Activated CD4-positive, alpha-beta memory T cell treated with anti-CD3 and anti-CD28 coated beads for 36 hours (primary cell): ENCODE data around the gene HNRNPCL1. TPM values are rescaled to one million over a fixed set of nuclear protein-coding genes. Genes with fewer than 3 reads are reported as not detected.

Source experiments
- CTCF ChIA-PET: fragments of 350-600 bp; sonication (Branson Sonifier 250); formaldehyde crosslinking; loops from one replicate; lab custom pipeline; 2021; ENCODE audit warnings: antibody characterized with exemption, inconsistent platforms; lab: Charles Lee
- POLR2A ChIA-PET: fragments of 350-600 bp; sonication (Branson Sonifier 250); formaldehyde crosslinking; loops from one replicate; lab custom pipeline; 2021; ENCODE audit warnings: antibody characterized with exemption; lab: Charles Lee
- DNase-seq: peaks from one replicate; pipeline ENCODE4 v3.0.0-alpha.2; 2020
- H3K27ac Mint-ChIP-seq: one replicate; pipeline ENCODE4 v1.8.0; 2021; ENCODE audit warnings: mixed read lengths
- H3K27me3 Mint-ChIP-seq: one replicate; pipeline ENCODE4 v1.8.0; 2021; ENCODE audit warnings: mixed read lengths
- H3K36me3 Mint-ChIP-seq: one replicate; pipeline ENCODE4 v1.8.0; 2021; ENCODE audit warnings: mixed read lengths
- H3K4me1 Mint-ChIP-seq: one replicate; pipeline ENCODE4 v1.8.0; 2021; ENCODE audit warnings: low read depth, mixed read lengths
- H3K4me3 Mint-ChIP-seq: one replicate; pipeline ENCODE4 v1.8.0; 2021; ENCODE audit warnings: mild to moderate bottlenecking, mixed read lengths
- H3K9me3 Mint-ChIP-seq: one replicate; pipeline ENCODE4 v1.8.0; 2021; ENCODE audit warnings: mixed read lengths
- intact Hi-C: fragments of 100-400 bp; cut with micrococcal nuclease; formaldehyde crosslinking; loops from one replicate; pipeline ENCODE4 v1.15.1; 2023
- total RNA-seq, 2 experiments: library from RNA; stranded (reverse); gene quantifications; one replicate each; pipeline ENCODE4 v1.2.3, GENCODE V29; 2021

HNRNPCL1 gene
- total RNA-seq, 2 experiments from 2014 or later = not detected

DNA sequence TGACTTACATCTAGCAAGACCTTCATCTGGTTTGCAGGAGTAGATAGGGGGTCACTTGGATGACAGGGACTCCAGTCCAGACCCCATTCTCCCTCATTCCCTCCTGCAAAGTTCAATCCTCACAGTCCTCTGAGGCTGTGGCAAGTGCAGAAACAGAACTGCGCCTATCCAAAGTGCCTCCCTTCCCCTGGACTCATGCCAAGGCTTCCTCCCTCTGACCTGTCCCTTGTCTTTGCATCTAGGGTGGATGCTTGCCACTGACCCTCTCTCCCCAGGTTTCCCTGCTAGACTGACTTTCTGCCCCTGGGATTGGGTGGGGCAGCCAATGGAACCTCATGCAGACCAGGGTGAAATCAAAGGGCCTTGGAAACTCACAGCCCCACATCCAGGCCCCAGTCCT, 38.6 kb downstream of the HNRNPCL1 start:
- no peak overlapping the region for H3K27ac Mint-ChIP-seq
- H3K27me3 Mint-ChIP-seq = peaks cover 19% of the 10 kb centered on the region
- H3K36me3 Mint-ChIP-seq = no peaks in the 10 kb centered on the region
- H3K9me3 Mint-ChIP-seq = peaks cover 10% of the 10 kb centered on the region
- ChIA-PET CTCF (no interaction called here), POLR2A (no interaction called here)
- no peak for DNase-seq
- no peaks in the 10 kb centered on the region for H3K4me1 Mint-ChIP-seq
- H3K4me3 Mint-ChIP-seq = no peak overlapping the region
- intact Hi-C loops = no loop called here

- H3K4me3 Mint-ChIP-seq = no peak overlapping the region
- intact Hi-C loops = no loop called here
- no peak for DNase-seq
- peaks cover 4% of the 10 kb centered on the region for H3K9me3 Mint-ChIP-seq
- no peaks in the 10 kb centered on the region for H3K4me1 Mint-ChIP-seq
- no peak overlapping the region for H3K27ac Mint-ChIP-seq
- ChIA-PET POLR2A (no interaction called here), CTCF (no interaction called here)
- peaks cover 3% of the 10 kb centered on the region for H3K27me3 Mint-ChIP-seq
- no peaks in the 10 kb centered on the region for H3K36me3 Mint-ChIP-seq
Observed at GRCh38 chr1:12799730-12800129, 48.8 kb downstream of the HNRNPCL1 start.

GRCh38 chr1:12798911-12799310, 49.6 kb downstream of the HNRNPCL1 start:
- no peak overlapping the region for H3K4me3 Mint-ChIP-seq
- H3K4me1 Mint-ChIP-seq = no peaks in the 10 kb centered on the region
- CTCF ChIA-PET = no interaction called here
- peaks cover 3% of the 10 kb centered on the region for H3K27me3 Mint-ChIP-seq
- POLR2A ChIA-PET = no interaction called here
- no peaks in the 10 kb centered on the region for H3K9me3 Mint-ChIP-seq
- H3K36me3 Mint-ChIP-seq = no peaks in the 10 kb centered on the region
- no peak for DNase-seq
- H3K27ac Mint-ChIP-seq = no peak overlapping the region
- intact Hi-C loops = no loop called here

Other genes with a start within 250 kb of the HNRNPCL1 start
- gene DHRS3, start 230.5 kb downstream of the HNRNPCL1 start, total RNA-seq = 10 to 100 TPM; 57.6 to 58.8 TPM
- not detected for gene AADACL4, start 204.6 kb downstream of the HNRNPCL1 start, total RNA-seq
- not detected for gene AADACL3, start 132.6 kb downstream of the HNRNPCL1 start, total RNA-seq
- not detected for gene CFAP107, start 102.5 kb downstream of the HNRNPCL1 start, total RNA-seq
- not detected for gene PRAMEF12, start 75.0 kb downstream of the HNRNPCL1 start, total RNA-seq
- gene PRAMEF1, start 57.3 kb downstream of the HNRNPCL1 start, total RNA-seq = not detected
- gene PRAMEF11, start 17.3 kb downstream of the HNRNPCL1 start, total RNA-seq = not detected
- gene PRAMEF2, start 8.4 kb upstream of the HNRNPCL1 start, total RNA-seq = not detected
- not detected for gene PRAMEF4, start 37.5 kb upstream of the HNRNPCL1 start, total RNA-seq
- not detected for gene PRAMEF10, start 49.5 kb upstream of the HNRNPCL1 start, total RNA-seq
- gene PRAMEF7, start 67.9 kb upstream of the HNRNPCL1 start, total RNA-seq = not detected
- gene PRAMEF6, start 98.9 kb upstream of the HNRNPCL1 start, total RNA-seq = not detected
- not detected for gene PRAMEF27, start 207.9 kb upstream of the HNRNPCL1 start, total RNA-seq
- not detected for gene HNRNPCL3, start 212.0 kb upstream of the HNRNPCL1 start, total RNA-seq
- gene PRAMEF25, start 222.1 kb upstream of the HNRNPCL1 start, total RNA-seq = not detected